Measurements from ENCODE around the gene PCAT7.
A peak's percentile ranks its signal among the peaks of the same experiment; 100 is the strongest.
"Not testable (repeated sequence)": the region's sequence is repeated elsewhere in the genome, so short reads cannot be mapped to it uniquely, and the experiment has no call there.

PCAT7 gene

GRCh38 chr9:94554439-94555331 lies at the start of gene PCAT7:
Gene PCAT7 (plus strand): TSS chr9:94555083.
- DNase-seq (ENCODE audit: insufficient read length, low spot score) (peak; percentile 14), FAIRE-seq (no peak)

GRCh38 chr9:94506370-94506769 lies 48.5 kb upstream of the PCAT7 start:
- not testable (repeated sequence) for DNase-seq (ENCODE audit: insufficient read length, low spot score); FAIRE-seq

- no peak for DNase-seq (ENCODE audit: insufficient read length, low spot score)
- no peak for FAIRE-seq
Measured at GRCh38 chr9:94507531-94508258, 47.2 kb upstream of the PCAT7 start.

- FAIRE-seq, result no peak
- no peak for DNase-seq (ENCODE audit: insufficient read length, low spot score)
Measured at GRCh38 chr9:94511134-94511954, 43.5 kb upstream of the PCAT7 start.

GRCh38 chr9:94511955-94512265 lies 43.0 kb upstream of the PCAT7 start:
- DNase-seq (ENCODE audit: insufficient read length, low spot score) (no peak), FAIRE-seq (no peak)

GRCh38 chr9:94514722-94515121 lies 40.2 kb upstream of the PCAT7 start:
- FAIRE-seq (no peak), DNase-seq (ENCODE audit: insufficient read length, low spot score) (no peak)

- FAIRE-seq (no peak), DNase-seq (ENCODE audit: insufficient read length, low spot score) (no peak)
Measured at GRCh38 chr9:94517254-94517653, 37.6 kb upstream of the PCAT7 start.

GRCh38 chr9:94525396-94526035 lies 29.4 kb upstream of the PCAT7 start:
- DNase-seq (ENCODE audit: insufficient read length, low spot score) (no peak), FAIRE-seq (no peak)

GRCh38 chr9:94526271-94526670 lies 28.6 kb upstream of the PCAT7 start:
- DNase-seq (ENCODE audit: insufficient read length, low spot score) (no peak), FAIRE-seq (no peak)

- no peak for FAIRE-seq
- DNase-seq (ENCODE audit: insufficient read length, low spot score), result no peak
Measured at GRCh38 chr9:94526951-94527350, 27.9 kb upstream of the PCAT7 start.

- FAIRE-seq (no peak), DNase-seq (ENCODE audit: insufficient read length, low spot score) (no peak)
Measured at GRCh38 chr9:94528886-94529285, 26.0 kb upstream of the PCAT7 start.

- DNase-seq (ENCODE audit: insufficient read length, low spot score) (no peak), FAIRE-seq (no peak)
Measured at GRCh38 chr9:94533155-94533554, 21.7 kb upstream of the PCAT7 start.

GRCh38 chr9:94533601-94534000 lies 21.3 kb upstream of the PCAT7 start:
- no peak for FAIRE-seq
- DNase-seq (ENCODE audit: insufficient read length, low spot score), result no peak

GRCh38 chr9:94534901-94535300 lies 20.0 kb upstream of the PCAT7 start:
- no peak for FAIRE-seq
- no peak for DNase-seq (ENCODE audit: insufficient read length, low spot score)

GRCh38 chr9:94538908-94539307 lies 16.0 kb upstream of the PCAT7 start:
- no peak for DNase-seq (ENCODE audit: insufficient read length, low spot score)
- no peak for FAIRE-seq

- not testable (repeated sequence) for DNase-seq (ENCODE audit: insufficient read length, low spot score); FAIRE-seq
Measured at GRCh38 chr9:94544335-94544734, 10.5 kb upstream of the PCAT7 start.

GRCh38 chr9:94545940-94546339 lies 8.9 kb upstream of the PCAT7 start:
- no peak for DNase-seq (ENCODE audit: insufficient read length, low spot score)
- no peak for FAIRE-seq

- DNase-seq (ENCODE audit: insufficient read length, low spot score), result no peak
- no peak for FAIRE-seq
Measured at GRCh38 chr9:94553029-94553938, 1.6 kb upstream of the PCAT7 start.

GRCh38 chr9:94554078-94554438 lies 825 bp upstream of the PCAT7 start:
- FAIRE-seq (no peak), DNase-seq (ENCODE audit: insufficient read length, low spot score) (no peak)

GRCh38 chr9:94557376-94557775 lies 2.5 kb downstream of the PCAT7 start:
- FAIRE-seq, result no peak
- no peak for DNase-seq (ENCODE audit: insufficient read length, low spot score)

All from HTR-8/SVneo (cell line).